B cell (primary cell): ENCODE measurements around the gene C1GALT1C1. TPM values are rescaled to one million over a fixed set of nuclear protein-coding genes. Genes with fewer than 3 reads are reported as not detected.

Experiments
- ATAC-seq: fragments of 200-7000 bp; cut with Tn5 transposase; one replicate; pipeline ENCODE4 v1.10.0; 2021; ENCODE audit warnings: low read depth, mild to moderate bottlenecking, moderate number of reproducible peaks, moderate library complexity
- CTCF ChIA-PET: fragments of 350-600 bp; sonication (Branson Sonifier 250); formaldehyde crosslinking; loops from one replicate; lab custom pipeline; 2021; ENCODE audit warnings: antibody characterized with exemption, inconsistent platforms; lab: Charles Lee
- POLR2A ChIA-PET: fragments of 350-600 bp; sonication (Branson Sonifier 250); formaldehyde crosslinking; loops from one replicate; lab custom pipeline; 2021; ENCODE audit warnings: antibody characterized with exemption; lab: Charles Lee
- DNase-seq: peaks from one replicate; pipeline ENCODE4 v3.0.0; 2013
- H2AFZ ChIP-seq: 2 replicates; pipeline ENCODE4 v1.6.1; 2012; ENCODE audit warnings: mild to moderate bottlenecking, low read depth, low read length; ENCODE audit not compliant: insufficient read depth, poor library complexity, severe bottlenecking
- H3K27ac ChIP-seq, 2 donors: 1 replicate in 1 of 2; 2 replicates in 1 of 2; pipeline ENCODE4 v1.5.1; 2012 to 2013; ENCODE audit warnings: low read length in 2 of 2, mild to moderate bottlenecking in 2 of 2, moderate library complexity in 1 of 2
- H3K27me3 ChIP-seq, 4 experiments: fragments of 200-600 bp in 1 of 4; sonication (generic) in 1 of 4; replicated peaks in 1 of 4; 1 replicate in 2 of 4; 2 replicates in 2 of 4; pipeline versions ENCODE4 v1.6.1 to v1.7.0; 2013 to 2016; ENCODE audit warnings: low read length in 3 of 4, mild to moderate bottlenecking in 2 of 4, mixed read lengths in 1 of 4, moderate library complexity in 1 of 4; ENCODE audit not compliant: insufficient read depth in 4 of 4, control insufficient read depth in 3 of 4; ENCODE audit errors: control extremely low read depth in 1 of 4
- H3K36me3 ChIP-seq, 2 experiments: replicated peaks in 1 of 2; 1 replicate in 1 of 2; 2 replicates in 1 of 2; pipeline versions ENCODE4 v1.6.1 to v1.7.1; 2013; ENCODE audit warnings: low read length in 1 of 2; ENCODE audit not compliant: insufficient read depth in 2 of 2, control insufficient read depth in 1 of 2; ENCODE audit errors: control extremely low read depth in 1 of 2, extremely low read depth in 1 of 2
- H3K4me1 ChIP-seq, 2 donors: fragments of 200-600 bp in 1 of 2; sonication (generic) in 1 of 2; 1 replicate in 1 of 2; 2 replicates in 1 of 2; pipeline versions ENCODE4 v1.5.1 to v1.6.1; 2013 to 2017; ENCODE audit warnings: low read length in 2 of 2; ENCODE audit not compliant: control insufficient read depth in 2 of 2, insufficient read depth in 2 of 2
- H3K4me2 ChIP-seq: replicated peaks from 2 replicates; pipeline ENCODE3; 2012; ENCODE audit warnings: mild to moderate bottlenecking, low read depth, low read length; ENCODE audit not compliant: poor library complexity, severe bottlenecking
- H3K4me3 ChIP-seq, 5 experiments: fragments of 200-600 bp in 1 of 5; sonication (generic) in 1 of 5; 1 replicate in 3 of 5; 2 replicates in 2 of 5; pipeline versions ENCODE4 v1.5.1 to v1.7.0; 2011 to 2016; ENCODE audit warnings: low read length in 4 of 5, mild to moderate bottlenecking in 4 of 5, low read depth in 2 of 5, control low read depth in 1 of 5, moderate library complexity in 1 of 5; ENCODE audit not compliant: insufficient read depth in 1 of 5; ENCODE audit errors: control extremely low read depth in 1 of 5, extremely low read depth in 1 of 5
- H3K79me2 ChIP-seq: fragments of 200-600 bp; sonication (generic); one replicate; pipeline ENCODE4 v1.6.0; 2016; ENCODE audit warnings: low read length; ENCODE audit not compliant: control insufficient read depth, insufficient read depth
- H3K9ac ChIP-seq: fragments of 200-600 bp; sonication (generic); 2 replicates; pipeline ENCODE4 v1.6.1; 2017; ENCODE audit warnings: mild to moderate bottlenecking, low read length, moderate library complexity
- H3K9me3 ChIP-seq, 3 donors: one replicate each; pipeline versions ENCODE4 v1.6.1 to v1.7.1; 2013; ENCODE audit warnings: low read length in 2 of 3; ENCODE audit not compliant: control insufficient read depth in 2 of 3, insufficient read depth in 1 of 3; ENCODE audit errors: control extremely low read depth in 1 of 3
- H4K20me1 ChIP-seq: 2 replicates; pipeline ENCODE4 v1.6.0; 2012; ENCODE audit warnings: mild to moderate bottlenecking, low read length; ENCODE audit not compliant: insufficient read depth, control insufficient read depth, poor library complexity, severe bottlenecking
- H3K27ac Mint-ChIP-seq: one replicate; pipeline ENCODE4 v1.8.0; 2021; ENCODE audit warnings: mixed read lengths
- H3K27me3 Mint-ChIP-seq: one replicate; pipeline ENCODE4 v1.8.0; 2021; ENCODE audit warnings: mixed read lengths
- H3K4me1 Mint-ChIP-seq: one replicate; pipeline ENCODE4 v1.8.0; 2021; ENCODE audit warnings: mixed read lengths
- H3K4me3 Mint-ChIP-seq: one replicate; pipeline ENCODE4 v1.8.0; 2021; ENCODE audit warnings: mixed read lengths
- H3K9me3 Mint-ChIP-seq: one replicate; pipeline ENCODE4 v1.8.0; 2022; ENCODE audit warnings: mixed read lengths; ENCODE audit not compliant: insufficient read depth
- CTCF ChIP-seq: fragments of 200-600 bp; IDR thresholded peaks from one replicate; pipeline ENCODE4 v1.8.0; 2022; ENCODE audit warnings: antibody characterized with exemption, mild to moderate bottlenecking
- EZH2 ChIP-seq: IDR thresholded peaks from 2 replicates; pipeline ENCODE4 v1.6.1; 2012; ENCODE audit warnings: borderline replicate concordance, low read depth, mild to moderate bottlenecking, moderate library complexity, low read length; ENCODE audit not compliant: insufficient read depth, poor library complexity, severe bottlenecking
- WGBS: methylation state at CpG from one replicate; pipeline ENCODE4 v1.1.5; 2013; ENCODE audit warnings: missing lambda C conversion rate; ENCODE audit not compliant: insufficient coverage; 5-methylcytosine and 5-hydroxymethylcytosine counted together
- intact Hi-C: fragments of 100-400 bp; cut with micrococcal nuclease; formaldehyde crosslinking; loops from one replicate; pipeline ENCODE4 v1.10.0; 2022
- polyA plus RNA-seq: library from polyadenylated mRNA; depleted of rRNA; stranded (reverse); fragments of >200 nt; gene quantifications from 2 replicates; pipeline ENCODE4 v1.2.3, GENCODE V29; 2012
- total RNA-seq, 2 donors: library from RNA; stranded (reverse); fragments of 120-200 nt in 1 of 2; gene quantifications; 1 replicate in 1 of 2; 2 replicates in 1 of 2; pipeline versions ENCODE4 v1.2.3 to v1.2.4, GENCODE V29; 2013 to 2022

C1GALT1C1 gene
- total and polyA plus RNA-seq, 2 donors (not counting 1 experiment from before 2014, with no cell fraction given) = 2.9 to 13.6 TPM

GRCh38 chrX:120677004-120677652, 47.3 kb upstream of the C1GALT1C1 start:
- CTCF ChIA-PET = no interaction called here
- no peak overlapping the region for H2AFZ ChIP-seq
- H3K9me3 ChIP-seq = peaks cover 0 to 7% (median 0%) of the 10 kb centered on the region in 3 donors
- no peaks in the 10 kb centered on the region for H3K27me3 ChIP-seq
- no peak for ATAC-seq
- H4K20me1 ChIP-seq = no peaks in the 10 kb centered on the region
- no peak overlapping the region for H3K9ac ChIP-seq
- H3K79me2 ChIP-seq = no peaks in the 10 kb centered on the region
- no peak overlapping the region for H3K4me3 Mint-ChIP-seq
- no peak for DNase-seq
- POLR2A ChIA-PET = no interaction called here
- H3K4me1 ChIP-seq = no peaks in the 10 kb centered on the region
- no peaks in the 10 kb centered on the region for H3K36me3 ChIP-seq
- H3K4me2 ChIP-seq = no peak overlapping the region
- no CpG with 5 or more reads among the region's 2 CpGs for WGBS
- no peaks in the 10 kb centered on the region for H3K27me3 Mint-ChIP-seq
- TF ChIP-seq EZH2 (no peak), CTCF (no peak)
- H3K4me3 ChIP-seq = no peak overlapping the region
- H3K27ac ChIP-seq = no peak overlapping the region
- H3K9me3 Mint-ChIP-seq = no peaks in the 10 kb centered on the region
- intact Hi-C loops = no loop called here
- peaks cover 8% of the 10 kb centered on the region for H3K4me1 Mint-ChIP-seq
- no peak overlapping the region for H3K27ac Mint-ChIP-seq

GRCh38 chrX:120672841-120673530, 43.1 kb upstream of the C1GALT1C1 start:
- ChIA-PET POLR2A (no interaction called here), CTCF (interaction anchor here (0.6 to 0.8 kb wide), 2 partner anchors 96 to 126 kb away, joined by 3 read pairs; no protein-coding TSS in a partner anchor)
- Histone ChIP-seq H3K79me2 (no peaks in the 10 kb centered on the region), H4K20me1 (no peaks in the 10 kb centered on the region), H3K9ac (no peak overlapping the region), H3K27ac (no peak overlapping the region), H3K27me3 (no peaks in the 10 kb centered on the region), H3K36me3 (no peaks in the 10 kb centered on the region), H3K9me3 (peaks cover 0 to 7% (median 0%) of the 10 kb centered on the region in 3 donors), H2AFZ (no peak overlapping the region), H3K4me2 (no peak overlapping the region), H3K4me3 (no peak overlapping the region), H3K4me1 (no peaks in the 10 kb centered on the region)
- TF ChIP-seq EZH2 = no peak
- no peak for TF ChIP-seq CTCF
- H3K9me3 Mint-ChIP-seq = no peaks in the 10 kb centered on the region
- no peak overlapping the region for H3K27ac Mint-ChIP-seq
- DNase-seq (no peak), ATAC-seq (no peak)
- H3K27me3 Mint-ChIP-seq = no peaks in the 10 kb centered on the region
- H3K4me3 Mint-ChIP-seq = no peak overlapping the region
- intact Hi-C loops = no loop called here
- WGBS = no CpG with 5 or more reads among the region's 4 CpGs
- H3K4me1 Mint-ChIP-seq = peaks cover 4% of the 10 kb centered on the region
